GM19035 (cell line): ENCODE data around the gene GLB1L3.

ENCODE experiments used
- ATAC-seq: cut with Tn5 transposase; IDR thresholded peaks from one replicate; pipeline ENCODE4 v1.9.1; 2021; ENCODE audit not compliant: unreplicated experiment

The GLB1L3 gene

GRCh38 chr11:134275534-134276395 lies at the start of gene GLB1L3:
Gene GLB1L3 (plus strand): TSS chr11:134276379. CDS start chr11:134276741, 362 bp downstream.
- ATAC-seq: peak; percentile 75

DNA sequence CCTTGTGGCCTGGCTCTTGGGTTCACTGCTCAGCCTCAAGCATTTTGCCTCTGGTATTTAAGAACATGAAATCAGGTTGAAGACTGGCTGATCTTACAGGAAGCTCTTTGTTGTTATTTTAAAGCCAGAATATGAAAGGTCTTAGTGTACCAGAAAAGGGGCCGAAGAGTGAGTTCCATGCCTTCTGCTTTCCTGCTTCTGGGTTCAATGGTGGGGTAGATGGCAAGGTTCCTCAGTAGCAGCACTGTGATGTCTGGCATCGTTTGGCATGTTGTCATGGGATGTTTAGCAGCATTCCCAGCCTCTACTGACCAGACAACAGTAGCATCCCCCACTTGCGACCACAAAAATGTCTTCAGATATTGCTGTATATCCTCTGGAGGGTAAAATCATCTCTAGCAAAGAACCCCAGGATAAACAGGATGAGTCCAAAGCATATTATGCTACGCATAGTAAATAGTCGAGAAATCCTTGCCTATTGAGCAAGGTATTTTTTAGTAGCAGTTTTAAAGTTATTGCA lies 49.3 kb upstream of the GLB1L3 start:
- ATAC-seq: no peak

- ATAC-seq: peak; percentile 47
Observed at GRCh38 chr11:134228625-134229024, 47.6 kb upstream of the GLB1L3 start.

GRCh38 chr11:134229126-134229790 lies 46.9 kb upstream of the GLB1L3 start:
- no peak for ATAC-seq

DNA sequence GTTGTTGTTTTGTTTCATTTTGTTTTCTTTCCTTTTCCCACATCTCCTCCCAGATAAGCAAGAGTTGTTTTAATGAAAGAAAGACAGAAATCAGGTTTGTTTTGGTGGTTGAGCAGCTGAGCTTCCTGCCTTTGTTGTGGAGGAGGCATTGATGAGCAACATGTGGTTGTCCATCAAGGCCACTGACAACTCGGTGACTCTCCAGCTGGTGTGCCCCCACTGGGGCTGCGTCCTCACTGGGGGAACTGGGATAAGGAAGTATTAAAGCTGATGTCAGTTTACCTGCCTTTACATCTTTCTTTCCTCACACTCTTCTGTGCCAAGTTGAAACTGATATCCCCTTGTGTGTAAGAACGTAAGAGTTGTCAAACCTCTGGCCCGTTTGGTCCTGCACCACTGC lies 45.8 kb upstream of the GLB1L3 start:
- no peak for ATAC-seq

GRCh38 chr11:134231958-134232659 lies 44.1 kb upstream of the GLB1L3 start:
- ATAC-seq: no peak

DNA sequence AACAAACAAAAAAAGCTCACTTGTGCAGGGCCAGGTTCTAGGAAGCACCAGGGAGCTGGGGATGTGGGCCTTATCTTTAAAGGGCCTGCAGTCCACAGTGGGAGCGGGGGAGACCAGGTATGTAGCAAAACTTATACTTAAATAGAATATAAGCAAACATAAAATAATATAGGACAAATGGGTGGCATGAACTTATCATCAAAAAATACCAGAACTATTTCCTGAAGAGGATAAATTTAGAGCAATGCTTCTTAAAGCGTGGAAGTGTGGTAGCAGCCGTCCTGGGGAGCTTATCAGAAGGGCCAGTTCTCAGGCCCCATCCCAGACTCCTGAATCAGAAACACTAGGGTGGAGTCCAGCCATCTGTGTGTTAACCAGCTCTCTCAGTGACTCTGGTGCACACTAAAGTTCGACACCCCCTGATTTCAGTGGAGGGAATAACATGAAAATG lies 42.4 kb upstream of the GLB1L3 start:
- no peak for ATAC-seq

DNA sequence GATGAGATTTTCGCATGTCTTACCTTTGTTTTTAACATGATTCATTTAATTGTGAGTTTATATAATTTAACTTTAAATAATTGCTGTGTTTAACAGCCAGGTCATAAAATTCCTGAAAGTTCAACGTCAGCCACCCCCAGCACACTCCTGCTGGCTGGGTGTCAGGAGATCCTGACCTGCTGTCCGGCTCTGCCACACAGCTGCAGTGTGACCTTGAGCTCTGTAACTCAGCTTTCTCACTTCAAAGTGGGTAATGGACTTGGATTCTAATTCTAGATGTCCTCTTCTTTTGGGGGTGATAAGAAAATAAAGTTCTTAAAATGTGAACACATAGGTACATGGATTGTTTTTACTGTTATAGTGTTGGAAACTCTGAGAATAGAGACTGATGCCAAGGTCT lies 40.8 kb upstream of the GLB1L3 start:
- no peak for ATAC-seq

GRCh38 chr11:134236834-134237556 lies 39.2 kb upstream of the GLB1L3 start:
- no peak for ATAC-seq

- ATAC-seq: no peak
Observed at GRCh38 chr11:134237557-134237922, 38.6 kb upstream of the GLB1L3 start.

DNA sequence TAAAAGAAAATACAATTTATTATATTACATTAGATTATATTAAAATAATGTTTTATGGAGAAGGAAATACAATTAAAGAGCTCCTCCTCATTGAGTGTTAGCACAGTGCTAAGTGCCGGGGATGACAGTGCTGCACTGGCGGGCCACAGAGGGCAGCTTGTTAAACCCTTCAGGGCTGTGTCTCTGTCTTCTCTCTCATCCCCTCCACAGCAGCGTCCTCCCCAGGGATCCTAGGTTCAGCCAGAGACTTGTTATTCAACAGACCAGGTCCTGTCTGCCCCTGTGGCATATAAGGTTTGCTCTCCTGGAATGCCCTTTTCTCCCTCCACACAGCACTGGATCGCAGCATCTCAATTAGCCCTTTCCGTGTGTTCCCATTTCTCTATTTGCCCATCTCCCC lies 37.2 kb upstream of the GLB1L3 start:
- no peak for ATAC-seq

DNA sequence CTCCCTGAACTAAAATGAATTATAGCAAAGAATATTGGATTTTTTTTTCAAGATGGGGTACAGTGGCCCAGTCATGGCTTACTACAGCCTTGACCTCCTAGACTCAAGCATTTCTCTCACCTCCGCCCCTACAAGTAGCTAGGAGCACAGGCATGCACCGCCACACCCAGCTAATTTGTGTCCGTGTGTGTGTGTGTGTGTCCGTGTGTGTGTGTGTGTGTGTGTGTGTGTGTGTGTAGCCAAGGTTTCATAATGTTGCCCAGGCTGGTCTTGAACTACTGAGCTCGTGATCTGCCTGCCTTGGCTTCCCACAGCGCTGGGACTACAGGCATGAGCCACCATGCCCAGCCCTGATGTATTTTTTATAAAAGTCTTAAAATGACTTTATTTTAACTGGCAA lies 35.6 kb upstream of the GLB1L3 start:
- ATAC-seq: no peak

- no peak for ATAC-seq
Observed at GRCh38 chr11:134242376-134242775, 33.8 kb upstream of the GLB1L3 start.

DNA sequence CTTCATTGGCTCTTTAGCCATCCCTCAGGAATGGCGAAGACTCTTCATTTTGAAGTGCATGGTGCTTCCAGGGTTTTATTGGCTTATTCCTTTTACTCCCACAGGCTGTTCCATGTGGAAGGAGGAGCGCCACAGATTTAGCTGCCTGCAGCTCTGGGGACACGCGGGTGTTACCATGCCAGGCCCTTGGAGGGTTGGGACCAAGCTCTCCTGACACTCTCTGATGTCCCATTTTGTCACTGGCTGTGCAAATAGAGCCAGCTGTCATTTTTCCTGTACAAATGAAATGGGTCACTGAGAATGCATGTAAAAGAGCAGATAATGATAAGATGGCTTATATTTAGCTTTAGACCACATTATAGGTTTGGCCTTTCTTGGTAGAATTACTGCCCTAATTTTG lies 32.3 kb upstream of the GLB1L3 start:
- ATAC-seq: no peak

DNA sequence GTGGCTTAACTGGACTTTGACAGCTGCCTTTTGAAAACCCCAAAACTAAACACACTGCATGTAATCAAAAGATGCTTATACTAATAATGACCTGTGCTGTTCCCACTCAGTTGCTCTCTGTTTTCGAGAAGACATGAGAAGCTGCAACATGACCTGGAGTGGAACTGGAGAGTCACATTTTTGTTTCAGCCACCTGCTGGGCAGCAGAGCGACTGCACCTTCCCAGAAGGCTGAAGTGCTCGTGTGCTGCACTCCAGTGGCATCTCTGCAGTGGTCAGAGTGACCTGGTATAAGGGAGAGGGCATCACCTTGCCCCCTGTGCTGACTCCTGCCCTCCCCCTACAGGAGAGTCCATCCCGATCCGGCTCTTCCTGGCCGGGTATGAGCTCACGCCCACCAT lies 31.6 kb upstream of the GLB1L3 start:
- peak; percentile 76 for ATAC-seq

- no peak for ATAC-seq
Observed at GRCh38 chr11:134245434-134245833, 30.7 kb upstream of the GLB1L3 start.

DNA sequence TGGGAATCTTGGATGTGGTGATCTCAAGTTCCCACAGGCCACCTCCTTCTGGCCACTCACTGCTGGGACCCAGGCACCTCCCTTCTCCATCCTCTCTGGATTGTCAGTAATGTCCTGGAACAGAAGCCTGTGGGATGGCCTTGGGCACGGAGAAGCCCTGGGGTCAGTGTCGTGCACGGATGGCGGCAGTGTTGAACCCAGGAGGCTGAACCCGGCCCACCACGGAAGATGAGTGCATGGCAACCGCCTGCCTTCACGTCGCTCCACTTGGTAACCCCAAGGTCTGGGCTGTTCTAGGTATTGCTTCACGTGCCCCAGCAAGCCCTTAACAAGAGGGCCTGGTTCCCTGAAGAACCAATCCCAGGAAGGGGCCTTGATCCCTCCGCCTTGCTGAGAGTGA lies 30.1 kb upstream of the GLB1L3 start:
- ATAC-seq: no peak

DNA sequence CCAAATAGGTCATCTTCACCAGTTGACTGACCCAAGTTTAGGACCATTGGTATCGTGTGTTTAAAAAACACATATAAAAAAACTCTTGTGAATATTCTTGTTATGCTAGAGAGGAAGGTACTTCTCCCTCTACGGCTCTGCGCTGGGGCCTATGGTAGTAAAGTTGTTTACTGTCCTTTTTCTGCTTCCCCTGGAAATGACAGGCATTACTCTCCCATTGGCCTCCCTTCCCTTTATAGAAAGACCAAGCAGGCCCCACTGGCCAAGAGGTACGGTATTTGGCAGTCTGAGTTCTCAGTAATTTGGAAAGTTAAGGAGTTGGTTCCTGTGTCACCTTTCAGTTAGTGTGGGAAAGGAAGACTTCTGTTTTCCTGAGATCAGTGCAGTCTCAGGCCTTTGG lies 29.5 kb upstream of the GLB1L3 start:
- ATAC-seq: no peak

- ATAC-seq: no peak
Observed at GRCh38 chr11:134248910-134249480, 27.2 kb upstream of the GLB1L3 start.

- ATAC-seq: no peak
Observed at GRCh38 chr11:134250246-134250645, 25.9 kb upstream of the GLB1L3 start.

- ATAC-seq: no peak
Observed at GRCh38 chr11:134250675-134251074, 25.5 kb upstream of the GLB1L3 start.
